Endodermal cell (in vitro differentiated cells): Measurements from ENCODE around the gene BAIAP2. TPM values are rescaled to one million over a fixed set of nuclear protein-coding genes. Genes with fewer than 3 reads are reported as not detected.

Experiments
- DNase-seq: peaks from one replicate; pipeline ENCODE4 v3.0.0-alpha.2; 2017
- H3K27ac ChIP-seq: 2 replicates; pipeline ENCODE4 v1.5.1; 2013; ENCODE audit warnings: mild to moderate bottlenecking, low read depth, low read length, moderate library complexity
- H3K27me3 ChIP-seq: 2 replicates; pipeline ENCODE4 v1.6.1; 2013; ENCODE audit warnings: mild to moderate bottlenecking, low read length, moderate library complexity; ENCODE audit not compliant: insufficient read depth, control insufficient read depth, poor library complexity, severe bottlenecking
- H3K36me3 ChIP-seq: 2 replicates; pipeline ENCODE4 v1.7.0; 2013; ENCODE audit warnings: mild to moderate bottlenecking, low read length, moderate library complexity; ENCODE audit not compliant: control insufficient read depth, insufficient read depth
- H3K4me1 ChIP-seq: one replicate; pipeline ENCODE4 v1.7.0; 2013; ENCODE audit warnings: low read length; ENCODE audit not compliant: control insufficient read depth, insufficient read depth
- H3K4me3 ChIP-seq: 2 replicates; pipeline ENCODE4 v1.5.1; 2013; ENCODE audit warnings: mild to moderate bottlenecking, low read length, moderate library complexity
- H3K9ac ChIP-seq: 2 replicates; pipeline ENCODE4 v1.6.1; 2013; ENCODE audit warnings: mild to moderate bottlenecking, low read length, moderate library complexity; ENCODE audit not compliant: poor library complexity, severe bottlenecking; ENCODE audit errors: extremely low read depth
- H3K9me3 ChIP-seq: 2 replicates; pipeline ENCODE4 v1.6.1; 2013; ENCODE audit warnings: mild to moderate bottlenecking, low read length, moderate library complexity; ENCODE audit not compliant: control insufficient read depth
- H3K27ac Mint-ChIP-seq: 2 replicates; pipeline ENCODE4 v1.8.0; 2020; ENCODE audit warnings: mixed read lengths
- H3K27me3 Mint-ChIP-seq: 2 replicates; pipeline ENCODE4 v1.8.0; 2021; ENCODE audit warnings: mild to moderate bottlenecking, mixed read lengths; ENCODE audit not compliant: insufficient read depth
- H3K36me3 Mint-ChIP-seq: 2 replicates; pipeline ENCODE4 v1.8.0; 2020; ENCODE audit warnings: low read depth, mixed read lengths
- H3K4me1 Mint-ChIP-seq: 2 replicates; pipeline ENCODE4 v1.8.0; 2020; ENCODE audit warnings: mixed read lengths
- H3K4me3 Mint-ChIP-seq: 2 replicates; pipeline ENCODE4 v1.8.0; 2020; ENCODE audit warnings: mild to moderate bottlenecking, moderate library complexity, mixed read lengths
- H3K9me3 Mint-ChIP-seq: 2 replicates; pipeline ENCODE4 v1.8.0; 2020; ENCODE audit warnings: mild to moderate bottlenecking, mixed read lengths
- WGBS, 2 experiments: methylation state at CpG; one replicate each; pipeline versions ENCODE4 v1.1.5 to v1.1.7; 2013; ENCODE audit warnings: missing lambda C conversion rate in 2 of 2, mixed read lengths in 1 of 2; ENCODE audit not compliant: insufficient coverage in 1 of 2, insufficient read length in 1 of 2; 5-methylcytosine and 5-hydroxymethylcytosine counted together
- total RNA-seq, 2 donors: library from RNA; stranded (reverse); fragmentation: NEBNext Ultra II Directional in 1 of 2; extraction: Animal tissue kit (Norgen Biotek cat#: 25700) in 1 of 2; gene quantifications; 2 replicates in 1 of 2; 3 replicates in 1 of 2; pipeline ENCODE4 v1.2.1, GENCODE V29; 2021
- TF ChIP-seq, protein P1 (sequence below): fragments of 200-600 bp; sonication (generic); conservative IDR thresholded peaks from 2 replicates; pipeline ENCODE4 v1.5.0; 2021; ENCODE audit warnings: antibody characterized with exemption, mild to moderate bottlenecking

The BAIAP2 gene
- total RNA-seq, 2 donors from 2014 or later = 24.9 to 32.7 TPM

DNA sequence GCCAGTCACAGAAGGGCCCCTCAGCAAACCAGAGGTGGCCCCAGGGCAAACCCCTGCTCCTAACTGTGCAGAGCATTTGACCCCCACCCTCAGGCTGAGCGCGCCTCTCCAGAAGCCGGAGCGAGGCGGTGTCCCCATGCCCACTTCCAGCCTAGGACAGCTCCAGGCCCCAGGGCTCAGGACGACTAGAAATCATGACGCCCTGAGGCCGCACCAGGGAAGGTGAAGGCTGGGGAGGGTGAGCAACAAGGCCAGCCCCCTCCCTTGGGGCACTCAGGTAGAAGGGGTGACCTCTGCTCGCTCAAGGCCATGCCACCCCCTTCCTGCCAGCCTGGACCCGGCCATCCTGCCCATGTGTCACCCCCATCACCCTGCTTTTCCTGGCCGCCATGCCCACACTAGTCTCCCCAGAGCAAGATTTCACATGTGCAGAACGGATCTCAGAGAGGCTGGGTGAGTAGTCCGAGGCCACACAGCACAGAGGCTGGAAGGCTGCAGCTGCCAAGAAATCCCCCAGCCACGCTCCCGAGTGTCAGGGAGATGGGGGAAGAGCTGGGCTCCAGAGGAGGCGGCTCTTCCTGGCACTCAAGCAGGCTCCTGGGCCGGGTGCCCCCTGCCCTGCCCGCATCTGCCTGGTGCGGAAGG is 128.2 kb downstream of the BAIAP2 start:
- DNase-seq = no peak
- TF ChIP-seq, protein P1, sequence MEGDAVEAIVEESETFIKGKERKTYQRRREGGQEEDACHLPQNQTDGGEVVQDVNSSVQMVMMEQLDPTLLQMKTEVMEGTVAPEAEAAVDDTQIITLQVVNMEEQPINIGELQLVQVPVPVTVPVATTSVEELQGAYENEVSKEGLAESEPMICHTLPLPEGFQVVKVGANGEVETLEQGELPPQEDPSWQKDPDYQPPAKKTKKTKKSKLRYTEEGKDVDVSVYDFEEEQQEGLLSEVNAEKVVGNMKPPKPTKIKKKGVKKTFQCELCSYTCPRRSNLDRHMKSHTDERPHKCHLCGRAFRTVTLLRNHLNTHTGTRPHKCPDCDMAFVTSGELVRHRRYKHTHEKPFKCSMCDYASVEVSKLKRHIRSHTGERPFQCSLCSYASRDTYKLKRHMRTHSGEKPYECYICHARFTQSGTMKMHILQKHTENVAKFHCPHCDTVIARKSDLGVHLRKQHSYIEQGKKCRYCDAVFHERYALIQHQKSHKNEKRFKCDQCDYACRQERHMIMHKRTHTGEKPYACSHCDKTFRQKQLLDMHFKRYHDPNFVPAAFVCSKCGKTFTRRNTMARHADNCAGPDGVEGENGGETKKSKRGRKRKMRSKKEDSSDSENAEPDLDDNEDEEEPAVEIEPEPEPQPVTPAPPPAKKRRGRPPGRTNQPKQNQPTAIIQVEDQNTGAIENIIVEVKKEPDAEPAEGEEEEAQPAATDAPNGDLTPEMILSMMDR = no peak
- Mint-ChIP-seq H3K9me3 (no peaks in the 10 kb centered on the region), H3K27ac (no peak overlapping the region), H3K36me3 (no peaks in the 10 kb centered on the region), H3K4me3 (no peak overlapping the region), H3K27me3 (peaks cover 5% of the 10 kb centered on the region), H3K4me1 (no peaks in the 10 kb centered on the region)
- no peaks in the 10 kb centered on the region for H3K9me3 ChIP-seq
- no peaks in the 10 kb centered on the region for H3K36me3 ChIP-seq
- no peak overlapping the region for H3K27ac ChIP-seq
- no peaks in the 10 kb centered on the region for H3K4me1 ChIP-seq
- H3K4me3 ChIP-seq = no peak overlapping the region
- 87 to 94% methylated on average over 8 to 19 of the region's 19 CpGs for WGBS, 2 experiments
- no peak overlapping the region for H3K9ac ChIP-seq
- H3K27me3 ChIP-seq = peaks cover 6% of the 10 kb centered on the region

GRCh38 chr17:81163703-81164370 is 128.9 kb downstream of the BAIAP2 start:
- TF ChIP-seq, protein P1 = no peak
- H3K4me3 ChIP-seq = no peak overlapping the region
- Mint-ChIP-seq H3K4me3 (no peak overlapping the region), H3K9me3 (no peaks in the 10 kb centered on the region), H3K4me1 (no peaks in the 10 kb centered on the region), H3K27me3 (peaks cover 5% of the 10 kb centered on the region), H3K27ac (no peak overlapping the region), H3K36me3 (no peaks in the 10 kb centered on the region)
- H3K9me3 ChIP-seq = no peaks in the 10 kb centered on the region
- no peaks in the 10 kb centered on the region for H3K4me1 ChIP-seq
- H3K9ac ChIP-seq = no peak overlapping the region
- WGBS, 2 experiments = 90 to 93% methylated on average over 9 to 14 of the region's 15 CpGs
- H3K27ac ChIP-seq = no peak overlapping the region
- peaks cover 6% of the 10 kb centered on the region for H3K27me3 ChIP-seq
- no peak for DNase-seq
- H3K36me3 ChIP-seq = no peaks in the 10 kb centered on the region

GRCh38 chr17:81164371-81165245 is 129.7 kb downstream of the BAIAP2 start:
- no peaks in the 10 kb centered on the region for H3K4me1 Mint-ChIP-seq
- WGBS, 2 experiments = 84 to 90% methylated on average over 16 to 19 of the region's 19 CpGs
- H3K9ac ChIP-seq = no peak overlapping the region

More at GRCh38 chr17:81164371-81165245, 129.7 kb downstream of the BAIAP2 start:
- Histone ChIP-seq H3K9me3 (no peaks in the 10 kb centered on the region), H3K4me1 (no peaks in the 10 kb centered on the region), H3K27ac (peak overlapping the region; percentile 34), H3K4me3 (no peak overlapping the region), H3K36me3 (no peaks in the 10 kb centered on the region), H3K27me3 (peaks cover 6% of the 10 kb centered on the region)
- Mint-ChIP-seq H3K27ac (no peak overlapping the region), H3K27me3 (peaks cover 5% of the 10 kb centered on the region), H3K4me3 (peak overlapping the region; percentile 47), H3K9me3 (no peaks in the 10 kb centered on the region), H3K36me3 (no peaks in the 10 kb centered on the region)
- TF ChIP-seq, protein P1 = no peak
- DNase-seq = peak; percentile 68
